OCI-LY1 (cell line): ENCODE measurements around the gene FBXO30.

ENCODE experiments used
- H2AFZ ChIP-seq: fragments of 200-600 bp; sonication (generic), shearing (Covaris generic); 2 replicates; pipeline ENCODE4 v1.6.0; 2014; ENCODE audit warnings: antibody characterized with exemption, mild to moderate bottlenecking, low read length
- H3F3A ChIP-seq: fragments of 200-600 bp; sonication (generic), shearing (Covaris generic); 2 replicates; pipeline ENCODE4 v1.6.0; 2014; ENCODE audit warnings: mild to moderate bottlenecking, antibody characterized with exemption, low read length, moderate library complexity; ENCODE audit not compliant: insufficient read depth
- H3K27ac ChIP-seq: fragments of 200-600 bp; sonication (generic); 2 replicates; pipeline ENCODE4 v1.5.1; 2014; ENCODE audit warnings: low read length, mixed run types, mild to moderate bottlenecking, low read depth; ENCODE audit not compliant: poor library complexity, severe bottlenecking
- H3K27me3 ChIP-seq: fragments of 200-600 bp; sonication (generic); 2 replicates; pipeline ENCODE4 v1.6.0; 2014; ENCODE audit warnings: antibody characterized with exemption, mild to moderate bottlenecking, low read length, moderate library complexity; ENCODE audit not compliant: insufficient read depth
- H3K36me3 ChIP-seq: fragments of 200-600 bp; sonication (generic); 2 replicates; pipeline ENCODE4 v1.6.1; 2014; ENCODE audit warnings: mild to moderate bottlenecking, antibody characterized with exemption, low read length, moderate library complexity, mixed read lengths; ENCODE audit not compliant: insufficient read depth
- H3K4me1 ChIP-seq: fragments of 200-600 bp; sonication (generic); 2 replicates; pipeline ENCODE4 v1.5.1; 2014; ENCODE audit warnings: mild to moderate bottlenecking, low read length, moderate library complexity; ENCODE audit not compliant: insufficient read depth, severe bottlenecking
- H3K4me2 ChIP-seq: fragments of 200-600 bp; sonication (generic), shearing (Covaris generic); 2 replicates; pipeline ENCODE4 v1.6.1; 2014; ENCODE audit warnings: low read length
- H3K4me3 ChIP-seq: fragments of 200-600 bp; sonication (generic); 2 replicates; pipeline ENCODE4 v1.5.1; 2014; ENCODE audit warnings: low read length, low read depth, mild to moderate bottlenecking, mixed read lengths; ENCODE audit not compliant: poor library complexity, severe bottlenecking
- H3K79me2 ChIP-seq: fragments of 200-600 bp; shearing (Covaris generic); 2 replicates; pipeline ENCODE4 v1.6.1; 2016; ENCODE audit warnings: mixed run types, low read length, mixed read lengths; ENCODE audit not compliant: insufficient read depth
- H3K9ac ChIP-seq: fragments of 200-600 bp; sonication (generic), shearing (Covaris generic); 2 replicates; pipeline ENCODE4 v1.6.1; 2014; ENCODE audit warnings: mild to moderate bottlenecking, low read length, mixed read lengths
- H3K9me2 ChIP-seq: fragments of 200-600 bp; sonication (generic), shearing (Covaris generic); 2 replicates; pipeline ENCODE4 v1.6.1; 2014; ENCODE audit warnings: low read depth, mild to moderate bottlenecking, low read length, mixed read lengths
- H3K9me3 ChIP-seq: fragments of 200-600 bp; shearing (Covaris generic); 2 replicates; pipeline ENCODE4 v1.6.1; 2014; ENCODE audit warnings: low read length, mixed read lengths
- H4K20me1 ChIP-seq: fragments of 200-600 bp; sonication (generic), shearing (Covaris generic); 2 replicates; pipeline ENCODE4 v1.6.0; 2016; ENCODE audit warnings: mild to moderate bottlenecking, low read length; ENCODE audit not compliant: insufficient read depth
- EZH2 ChIP-seq: fragments of 200-600 bp; sonication (generic), shearing (Covaris generic); IDR thresholded peaks from 2 replicates; pipeline ENCODE4 v1.8.0; 2017; ENCODE audit warnings: borderline replicate concordance, mixed run types, mild to moderate bottlenecking, antibody characterized with exemption, low read length, moderate library complexity, mixed read lengths
- TF ChIP-seq, protein P1 (sequence below): fragments of 200-600 bp; sonication (generic), shearing (Covaris generic); IDR thresholded peaks from 2 replicates; pipeline ENCODE4 v1.5.1; 2017; ENCODE audit warnings: mild to moderate bottlenecking, antibody characterized with exemption, low read length, moderate library complexity, mixed read lengths

The FBXO30 gene

DNA sequence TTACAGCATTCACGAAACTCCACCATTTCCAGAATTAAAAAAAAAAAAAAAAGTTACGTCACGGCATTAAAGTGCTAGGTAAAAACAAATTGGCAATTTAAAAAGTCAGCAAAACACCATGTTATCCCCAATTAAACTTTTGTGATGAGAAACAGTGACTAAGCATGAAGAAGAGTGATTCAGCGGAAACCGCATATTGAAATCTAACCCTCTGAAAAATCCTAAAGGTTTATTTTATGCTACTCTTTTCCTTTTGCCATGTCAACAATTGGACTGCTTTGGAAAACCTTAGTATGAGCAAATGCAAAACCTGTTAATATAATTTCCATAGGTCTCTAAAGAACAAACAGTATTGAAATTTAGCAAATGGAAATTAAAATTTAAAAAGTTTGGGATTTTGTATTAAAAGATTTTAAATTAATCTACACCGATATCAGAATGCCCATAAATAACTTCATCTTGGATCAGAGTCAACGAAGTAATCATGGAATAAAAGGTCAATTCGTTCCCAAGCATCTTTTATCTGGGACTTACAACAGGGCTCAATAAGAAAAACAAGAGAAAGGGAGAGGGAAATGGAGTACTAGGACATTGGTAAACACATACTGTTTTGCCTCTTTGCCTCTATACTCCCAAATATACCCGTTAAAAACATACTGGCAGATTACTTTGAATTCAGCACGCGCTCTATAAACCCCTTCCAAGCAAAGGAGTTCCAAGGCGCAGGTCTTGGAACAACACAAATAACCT, 1.1 kb downstream of the FBXO30 start:
- Histone ChIP-seq H4K20me1 (no peaks in the 10 kb centered on the region), H3K9me2 (no peaks in the 10 kb centered on the region)

DNA sequence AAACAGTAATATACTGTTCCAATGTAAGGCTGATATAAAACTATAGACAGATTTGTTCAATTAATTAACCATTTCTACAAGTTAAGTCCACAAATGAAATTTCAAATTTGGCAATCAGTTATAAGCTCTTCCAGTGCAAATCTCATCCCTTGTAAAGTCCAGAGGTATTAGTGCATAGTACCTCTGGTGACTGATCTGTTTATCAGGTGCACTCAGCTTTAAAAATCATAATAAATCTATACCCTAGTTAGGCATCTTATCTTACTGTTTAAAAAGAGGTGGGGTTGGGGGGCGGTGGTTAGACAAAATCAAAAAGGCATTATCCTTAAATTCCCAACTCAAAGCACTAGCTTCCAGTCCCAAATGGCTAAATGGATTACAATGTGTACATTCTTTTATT, 2.9 kb downstream of the FBXO30 start:
- Histone ChIP-seq H3K4me2 (peak overlapping the region; percentile 71), H3K79me2 (peaks cover 65% of the 10 kb centered on the region), H3F3A (no peaks in the 10 kb centered on the region), H3K4me1 (peaks cover 56% of the 10 kb centered on the region), H4K20me1 (no peaks in the 10 kb centered on the region), H2AFZ (no peak overlapping the region), H3K9me3 (no peaks in the 10 kb centered on the region), H3K9ac (peak overlapping the region; percentile 81), H3K27me3 (no peaks in the 10 kb centered on the region), H3K27ac (peak overlapping the region; percentile 67), H3K36me3 (peaks cover 6% of the 10 kb centered on the region), H3K4me3 (peak overlapping the region; percentile 91), H3K9me2 (no peaks in the 10 kb centered on the region)
- no peak for TF ChIP-seq EZH2
- TF ChIP-seq, protein P1, sequence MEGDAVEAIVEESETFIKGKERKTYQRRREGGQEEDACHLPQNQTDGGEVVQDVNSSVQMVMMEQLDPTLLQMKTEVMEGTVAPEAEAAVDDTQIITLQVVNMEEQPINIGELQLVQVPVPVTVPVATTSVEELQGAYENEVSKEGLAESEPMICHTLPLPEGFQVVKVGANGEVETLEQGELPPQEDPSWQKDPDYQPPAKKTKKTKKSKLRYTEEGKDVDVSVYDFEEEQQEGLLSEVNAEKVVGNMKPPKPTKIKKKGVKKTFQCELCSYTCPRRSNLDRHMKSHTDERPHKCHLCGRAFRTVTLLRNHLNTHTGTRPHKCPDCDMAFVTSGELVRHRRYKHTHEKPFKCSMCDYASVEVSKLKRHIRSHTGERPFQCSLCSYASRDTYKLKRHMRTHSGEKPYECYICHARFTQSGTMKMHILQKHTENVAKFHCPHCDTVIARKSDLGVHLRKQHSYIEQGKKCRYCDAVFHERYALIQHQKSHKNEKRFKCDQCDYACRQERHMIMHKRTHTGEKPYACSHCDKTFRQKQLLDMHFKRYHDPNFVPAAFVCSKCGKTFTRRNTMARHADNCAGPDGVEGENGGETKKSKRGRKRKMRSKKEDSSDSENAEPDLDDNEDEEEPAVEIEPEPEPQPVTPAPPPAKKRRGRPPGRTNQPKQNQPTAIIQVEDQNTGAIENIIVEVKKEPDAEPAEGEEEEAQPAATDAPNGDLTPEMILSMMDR: no peak

More for the DNA sequence above, 1.1 kb downstream of the FBXO30 start:
- no peak for TF ChIP-seq EZH2
- TF ChIP-seq, protein P1: no peak
- Histone ChIP-seq H3K9ac (peak overlapping the region; percentile 81), H3K9me3 (no peaks in the 10 kb centered on the region), H3K79me2 (peaks cover 54% of the 10 kb centered on the region), H3F3A (no peaks in the 10 kb centered on the region), H3K4me1 (peaks cover 56% of the 10 kb centered on the region), H3K4me3 (peak overlapping the region; percentile 91), H3K36me3 (no peaks in the 10 kb centered on the region; the same call in 1 of the 2 replicates), H3K27ac (peak overlapping the region; percentile 67), H3K27me3 (no peaks in the 10 kb centered on the region), H3K4me2 (peak overlapping the region; percentile 71), H2AFZ (no peak overlapping the region)

DNA sequence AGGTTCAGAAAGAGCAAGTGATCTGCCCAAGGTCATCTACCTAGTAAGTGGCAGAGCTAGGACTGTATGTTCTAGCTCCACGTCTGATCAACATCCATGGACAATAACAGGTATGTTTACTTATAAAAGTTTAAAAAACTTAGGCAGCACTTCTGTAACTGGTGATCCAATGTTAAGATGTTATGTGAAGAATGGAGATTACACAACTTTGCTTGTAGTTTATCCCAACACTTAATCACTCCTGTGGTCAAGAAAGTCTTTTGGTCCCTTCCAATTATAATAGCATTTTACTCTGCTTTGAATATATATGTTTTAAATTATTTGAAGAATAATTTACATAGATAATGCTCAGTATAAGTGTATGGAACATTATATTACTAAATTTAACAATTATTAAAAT, 4.8 kb downstream of the FBXO30 start:
- Histone ChIP-seq H3K79me2 (peaks cover 65% of the 10 kb centered on the region), H4K20me1 (no peaks in the 10 kb centered on the region), H3K36me3 (peaks cover 21% of the 10 kb centered on the region), H3K4me3 (no peak overlapping the region), H3K9ac (no peak overlapping the region), H3F3A (no peaks in the 10 kb centered on the region), H3K27me3 (no peaks in the 10 kb centered on the region), H3K4me1 (peaks cover 42% of the 10 kb centered on the region), H3K4me2 (peak overlapping the region; percentile 21; the same call in 1 of the 2 replicates), H3K9me3 (no peaks in the 10 kb centered on the region), H3K9me2 (no peaks in the 10 kb centered on the region), H2AFZ (no peak overlapping the region), H3K27ac (peak overlapping the region; percentile 45)
- TF ChIP-seq EZH2: no peak
- TF ChIP-seq, protein P1: no peak
